GM21360 (cell line): Measurements from ENCODE around the gene RND3.

Experiments
- ATAC-seq: cut with Tn5 transposase; IDR thresholded peaks from one replicate; pipeline ENCODE4 v1.9.1; 2021; ENCODE audit warnings: mild to moderate bottlenecking, moderate library complexity; ENCODE audit not compliant: unreplicated experiment

Gene RND3

GRCh38 chr2:150494234-150494945 is 6.9 kb upstream of the RND3 start:
- no peak for ATAC-seq

- no peak for ATAC-seq
Observed at GRCh38 chr2:150491943-150492342, 4.5 kb upstream of the RND3 start.

GRCh38 chr2:150491430-150491829 is 4.0 kb upstream of the RND3 start:
- no peak for ATAC-seq

GRCh38 chr2:150490466-150490865 is 3.0 kb upstream of the RND3 start:
- no peak for ATAC-seq

- no peak for ATAC-seq
Observed at GRCh38 chr2:150486539-150487484, 655 bp downstream of the RND3 start.

- no peak for ATAC-seq
Observed at GRCh38 chr2:150485871-150486538, 1.5 kb downstream of the RND3 start.

- ATAC-seq: no peak
Observed at GRCh38 chr2:150485114-150485870, 2.2 kb downstream of the RND3 start.

- no peak for ATAC-seq
Observed at GRCh38 chr2:150484461-150485021, 2.9 kb downstream of the RND3 start.

GRCh38 chr2:150484006-150484405 is 3.5 kb downstream of the RND3 start:
- no peak for ATAC-seq

- no peak for ATAC-seq
Observed at GRCh38 chr2:150483532-150483931, 3.9 kb downstream of the RND3 start.

GRCh38 chr2:150482667-150483400 is 4.6 kb downstream of the RND3 start:
- ATAC-seq: no peak

GRCh38 chr2:150482111-150482510 is 5.4 kb downstream of the RND3 start:
- no peak for ATAC-seq

GRCh38 chr2:150480971-150481830 is 6.3 kb downstream of the RND3 start:
- ATAC-seq: no peak

- no peak for ATAC-seq
Observed at GRCh38 chr2:150480241-150480640, 7.2 kb downstream of the RND3 start.

- ATAC-seq: no peak
Observed at GRCh38 chr2:150479075-150479915, 8.2 kb downstream of the RND3 start.

- no peak for ATAC-seq
Observed at GRCh38 chr2:150478200-150478974, 9.1 kb downstream of the RND3 start.

- ATAC-seq: no peak
Observed at GRCh38 chr2:150477347-150477746, 10.1 kb downstream of the RND3 start.
